ENCODE data around the gene ADAM15. TPM values are rescaled to one million over a fixed set of nuclear protein-coding genes. Genes with fewer than 3 reads are reported as not detected.

ADAM15 gene
- total RNA-seq, 4 donors from 2014 or later = 58.6 to 270 (median 153) TPM

DNA sequence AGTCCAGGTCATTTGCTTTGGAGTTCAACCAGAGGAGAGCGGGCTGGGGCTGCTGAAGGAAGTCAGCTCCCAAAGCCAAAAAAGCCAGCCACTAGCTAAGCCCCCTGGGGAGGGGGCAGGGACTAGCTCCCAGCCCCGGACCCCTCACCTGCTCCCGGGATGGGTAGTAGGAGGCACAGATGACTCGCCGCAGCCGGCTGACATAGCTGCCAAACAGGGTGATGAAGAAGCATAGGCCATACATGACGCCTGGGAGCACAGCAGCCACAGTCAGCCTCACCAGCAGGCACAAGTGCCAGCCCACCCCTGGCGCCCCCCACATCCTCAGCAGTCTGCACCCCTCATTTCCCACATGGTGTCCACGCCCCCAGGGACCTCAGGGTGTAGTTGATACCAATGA is 25.0 kb upstream of the ADAM15 start:
- Histone ChIP-seq H3K4me1 (no peaks in the 10 kb centered on the region), H3K9me3 (no peaks in the 10 kb centered on the region), H3K4me3 (no peak overlapping the region), H3K27ac (no peak overlapping the region), H3K27me3 (no peaks in the 10 kb centered on the region), H3K36me3 (no peaks in the 10 kb centered on the region)
- DNase-seq = no peak
- intact Hi-C loops (cut with DNase I; ENCODE audit: low total_unique reads) = no loop called here
- no peak for TF ChIP-seq POLR2A (IDR thresholded peaks at IDR 0.05)
- TF ChIP-seq, protein P1, sequence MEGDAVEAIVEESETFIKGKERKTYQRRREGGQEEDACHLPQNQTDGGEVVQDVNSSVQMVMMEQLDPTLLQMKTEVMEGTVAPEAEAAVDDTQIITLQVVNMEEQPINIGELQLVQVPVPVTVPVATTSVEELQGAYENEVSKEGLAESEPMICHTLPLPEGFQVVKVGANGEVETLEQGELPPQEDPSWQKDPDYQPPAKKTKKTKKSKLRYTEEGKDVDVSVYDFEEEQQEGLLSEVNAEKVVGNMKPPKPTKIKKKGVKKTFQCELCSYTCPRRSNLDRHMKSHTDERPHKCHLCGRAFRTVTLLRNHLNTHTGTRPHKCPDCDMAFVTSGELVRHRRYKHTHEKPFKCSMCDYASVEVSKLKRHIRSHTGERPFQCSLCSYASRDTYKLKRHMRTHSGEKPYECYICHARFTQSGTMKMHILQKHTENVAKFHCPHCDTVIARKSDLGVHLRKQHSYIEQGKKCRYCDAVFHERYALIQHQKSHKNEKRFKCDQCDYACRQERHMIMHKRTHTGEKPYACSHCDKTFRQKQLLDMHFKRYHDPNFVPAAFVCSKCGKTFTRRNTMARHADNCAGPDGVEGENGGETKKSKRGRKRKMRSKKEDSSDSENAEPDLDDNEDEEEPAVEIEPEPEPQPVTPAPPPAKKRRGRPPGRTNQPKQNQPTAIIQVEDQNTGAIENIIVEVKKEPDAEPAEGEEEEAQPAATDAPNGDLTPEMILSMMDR (IDR thresholded peaks at IDR 0.05) = no peak

DNA sequence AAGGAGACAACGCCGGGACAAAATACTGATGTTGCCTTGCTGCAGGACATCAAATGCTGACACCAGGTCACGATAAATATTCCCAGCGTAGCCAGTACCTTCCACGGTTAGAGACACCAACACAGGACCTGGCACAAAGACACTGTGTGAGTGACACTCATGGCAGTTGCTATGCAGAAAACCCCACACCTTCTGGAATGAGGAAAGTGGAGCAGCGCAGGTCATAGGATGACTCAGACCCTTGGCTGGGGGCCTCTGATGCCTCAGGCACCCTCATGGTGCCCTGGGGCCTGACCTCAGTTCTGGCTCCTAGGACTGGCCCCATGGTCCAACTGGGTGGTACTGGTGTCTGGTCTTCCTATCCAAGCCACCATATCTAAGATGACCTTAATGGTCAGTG is 24.5 kb upstream of the ADAM15 start:
- H3K4me3 ChIP-seq = no peak overlapping the region
- H3K27me3 ChIP-seq = no peaks in the 10 kb centered on the region
- no peaks in the 10 kb centered on the region for H3K36me3 ChIP-seq
- no peak for DNase-seq
- no peak for TF ChIP-seq POLR2A (IDR thresholded peaks at IDR 0.05)
- TF ChIP-seq, protein P1 (IDR thresholded peaks at IDR 0.05) = no peak
- no peak overlapping the region for H3K27ac ChIP-seq
- H3K9me3 ChIP-seq = no peaks in the 10 kb centered on the region
- H3K4me1 ChIP-seq = no peaks in the 10 kb centered on the region
- intact Hi-C loops (cut with DNase I; ENCODE audit: low total_unique reads) = no loop called here

DNA sequence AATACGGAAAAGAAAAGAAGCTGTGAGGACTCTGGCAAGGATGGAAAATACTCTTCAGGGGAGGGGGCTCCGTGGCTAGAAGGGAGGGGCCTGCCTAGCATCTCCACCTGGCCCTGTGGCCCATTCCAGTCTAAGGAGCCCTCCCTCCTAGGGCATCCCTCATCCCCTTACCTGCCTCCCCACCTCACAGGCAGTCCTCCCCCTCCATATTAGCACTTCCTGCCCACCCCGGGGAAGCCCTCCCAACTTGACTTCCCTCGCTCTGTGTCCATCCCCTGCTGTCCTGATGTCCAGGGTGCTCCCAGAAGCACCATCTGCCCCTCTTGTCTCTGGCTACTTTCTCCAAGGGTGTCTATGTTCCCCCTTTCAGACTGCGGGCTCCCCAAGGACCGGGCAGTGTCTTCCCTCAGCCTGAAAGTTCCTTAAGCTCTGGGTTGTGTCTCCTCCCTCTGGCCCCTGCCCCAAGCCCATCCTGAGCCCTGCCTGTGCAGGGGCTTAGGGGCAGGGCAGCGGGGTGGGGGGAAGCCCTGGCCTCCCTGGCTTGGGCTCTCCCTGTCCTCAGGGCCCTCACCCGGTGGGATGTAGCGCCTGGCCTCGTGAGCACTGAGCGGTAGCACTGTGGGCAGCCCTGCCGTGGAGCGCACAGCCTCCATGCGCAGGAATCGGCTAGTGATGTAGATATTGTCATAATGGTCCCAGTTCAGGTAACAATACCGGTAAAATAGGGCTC is 21.4 kb upstream of the ADAM15 start:
- no peaks in the 10 kb centered on the region for H3K36me3 ChIP-seq
- no peaks in the 10 kb centered on the region for H3K4me1 ChIP-seq
- H3K4me3 ChIP-seq = no peak overlapping the region
- H3K27me3 ChIP-seq = no peaks in the 10 kb centered on the region
- no peak for TF ChIP-seq POLR2A (IDR thresholded peaks at IDR 0.05)
- TF ChIP-seq, protein P1 (IDR thresholded peaks at IDR 0.05) = no peak
- no peak overlapping the region for H3K27ac ChIP-seq
- no peak for DNase-seq
- H3K9me3 ChIP-seq = no peaks in the 10 kb centered on the region
- intact Hi-C loops (cut with DNase I; ENCODE audit: low total_unique reads) = no loop called here

DNA sequence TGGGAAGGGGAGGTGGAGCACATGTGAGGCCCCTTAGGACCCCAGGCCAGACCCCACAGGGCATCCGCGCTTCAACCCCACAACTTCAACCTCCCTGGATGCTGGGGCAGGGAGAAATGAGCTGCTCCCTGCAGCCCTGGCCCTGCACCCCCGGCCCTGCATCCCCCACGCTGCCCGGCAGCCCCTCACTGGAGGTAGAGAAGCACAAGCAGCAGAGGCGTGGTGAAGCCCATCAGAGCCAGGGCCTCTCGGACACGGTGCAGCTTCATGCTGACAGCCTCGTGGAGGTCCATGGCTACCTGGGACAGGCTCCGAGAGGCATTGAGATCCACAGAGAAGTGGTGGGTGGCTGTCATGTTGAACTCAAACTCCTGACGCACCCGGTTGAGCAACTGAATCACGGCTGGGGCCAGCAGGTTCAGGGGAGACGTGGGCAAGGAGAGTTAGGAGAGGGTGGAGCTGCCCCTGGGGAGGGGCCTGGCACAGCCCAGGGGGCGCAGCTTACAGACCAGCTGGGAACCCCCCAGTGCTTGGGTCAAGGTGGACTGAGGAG is 20.8 kb upstream of the ADAM15 start:
- H3K9me3 ChIP-seq = no peaks in the 10 kb centered on the region
- no peaks in the 10 kb centered on the region for H3K27me3 ChIP-seq
- H3K4me1 ChIP-seq = no peaks in the 10 kb centered on the region
- H3K27ac ChIP-seq = no peak overlapping the region
- intact Hi-C loops (cut with DNase I; ENCODE audit: low total_unique reads) = no loop called here
- DNase-seq = no peak
- H3K4me3 ChIP-seq = no peak overlapping the region
- no peaks in the 10 kb centered on the region for H3K36me3 ChIP-seq
- TF ChIP-seq, protein P1 (IDR thresholded peaks at IDR 0.05) = no peak
- no peak for TF ChIP-seq POLR2A (IDR thresholded peaks at IDR 0.05)

DNA sequence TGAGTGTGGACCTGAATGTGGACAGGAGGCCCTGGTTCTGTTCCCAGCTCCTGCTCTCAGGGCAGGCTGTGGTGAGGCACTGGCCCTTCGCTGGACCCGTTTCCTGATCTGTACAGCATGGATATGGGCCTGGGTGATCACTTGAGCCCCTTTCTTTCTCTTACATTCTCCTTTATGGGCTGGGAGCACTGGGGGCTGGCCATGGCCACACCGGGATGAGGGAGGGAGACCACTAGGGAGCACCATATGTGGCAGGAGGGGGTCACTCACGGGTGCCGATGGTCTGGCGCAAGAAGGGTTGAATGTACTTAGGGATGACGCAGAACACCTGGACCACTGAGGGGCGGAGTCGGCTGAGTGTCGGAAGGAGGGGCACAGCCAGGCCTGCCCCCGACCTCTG is 20.2 kb upstream of the ADAM15 start:
- no peaks in the 10 kb centered on the region for H3K4me1 ChIP-seq
- TF ChIP-seq, protein P1 (IDR thresholded peaks at IDR 0.05) = no peak
- TF ChIP-seq POLR2A (IDR thresholded peaks at IDR 0.05) = no peak
- H3K36me3 ChIP-seq = no peaks in the 10 kb centered on the region
- intact Hi-C loops (cut with DNase I; ENCODE audit: low total_unique reads) = no loop called here
- no peak overlapping the region for H3K4me3 ChIP-seq
- H3K27me3 ChIP-seq = no peaks in the 10 kb centered on the region
- DNase-seq = no peak
- no peaks in the 10 kb centered on the region for H3K9me3 ChIP-seq
- no peak overlapping the region for H3K27ac ChIP-seq

Measured in uterus (tissue), 4 donors.